Peyer's patch (tissue), 4 donors: ENCODE data around the gene PKP1.

Experiments
- POLR2A ChIP-seq, 2 donors: fragments of 450-650 bp; IDR thresholded peaks; one replicate each; pipeline ENCODE4 v1.5.1; 2017; ENCODE audit warnings: antibody characterized with exemption in 2 of 2, mild to moderate bottlenecking in 2 of 2, moderate library complexity in 2 of 2
- TF ChIP-seq, protein P1 (sequence below), 6 experiments: fragments of 450-650 bp in 4 of 6; fragments of 200-600 bp in 2 of 6; sonication (generic) in 1 of 6; IDR thresholded peaks; one replicate each; pipeline ENCODE4 v1.5.1; 2017 to 2019; ENCODE audit warnings: antibody characterized with exemption in 6 of 6, mild to moderate bottlenecking in 3 of 6, moderate library complexity in 1 of 6

DNA sequence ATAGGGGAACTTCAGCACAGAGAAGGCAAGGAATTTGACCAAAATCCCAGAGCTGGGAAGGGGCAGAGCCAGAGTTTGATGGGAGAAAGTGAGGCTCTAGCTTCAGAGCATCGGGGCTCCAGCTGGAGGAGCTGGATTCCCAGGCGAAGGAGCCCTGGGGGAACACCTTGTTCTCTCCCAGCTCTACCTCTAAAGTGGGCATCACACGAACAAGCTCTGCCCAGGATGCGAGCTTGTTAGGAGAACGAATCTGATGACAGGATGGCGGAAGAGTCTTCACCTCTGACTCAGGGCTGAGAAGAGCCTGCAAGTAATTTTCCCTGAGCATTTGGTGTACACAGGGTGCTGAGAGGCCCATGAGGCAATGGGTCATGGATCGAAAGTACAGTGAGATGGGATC, 72.2 kb downstream of the PKP1 start:
- TF ChIP-seq, protein P1, sequence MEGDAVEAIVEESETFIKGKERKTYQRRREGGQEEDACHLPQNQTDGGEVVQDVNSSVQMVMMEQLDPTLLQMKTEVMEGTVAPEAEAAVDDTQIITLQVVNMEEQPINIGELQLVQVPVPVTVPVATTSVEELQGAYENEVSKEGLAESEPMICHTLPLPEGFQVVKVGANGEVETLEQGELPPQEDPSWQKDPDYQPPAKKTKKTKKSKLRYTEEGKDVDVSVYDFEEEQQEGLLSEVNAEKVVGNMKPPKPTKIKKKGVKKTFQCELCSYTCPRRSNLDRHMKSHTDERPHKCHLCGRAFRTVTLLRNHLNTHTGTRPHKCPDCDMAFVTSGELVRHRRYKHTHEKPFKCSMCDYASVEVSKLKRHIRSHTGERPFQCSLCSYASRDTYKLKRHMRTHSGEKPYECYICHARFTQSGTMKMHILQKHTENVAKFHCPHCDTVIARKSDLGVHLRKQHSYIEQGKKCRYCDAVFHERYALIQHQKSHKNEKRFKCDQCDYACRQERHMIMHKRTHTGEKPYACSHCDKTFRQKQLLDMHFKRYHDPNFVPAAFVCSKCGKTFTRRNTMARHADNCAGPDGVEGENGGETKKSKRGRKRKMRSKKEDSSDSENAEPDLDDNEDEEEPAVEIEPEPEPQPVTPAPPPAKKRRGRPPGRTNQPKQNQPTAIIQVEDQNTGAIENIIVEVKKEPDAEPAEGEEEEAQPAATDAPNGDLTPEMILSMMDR (IDR thresholded peaks at IDR 0.05), result no peak
- no peak for TF ChIP-seq POLR2A (IDR thresholded peaks at IDR 0.05)
